Measurements from ENCODE around the gene HMG20A. TPM values are rescaled to one million over a fixed set of nuclear protein-coding genes. Genes with fewer than 3 reads are reported as not detected.

HMG20A gene
- total and polyA plus RNA-seq, 2 donors, result 17.8 to 52.1 TPM

DNA sequence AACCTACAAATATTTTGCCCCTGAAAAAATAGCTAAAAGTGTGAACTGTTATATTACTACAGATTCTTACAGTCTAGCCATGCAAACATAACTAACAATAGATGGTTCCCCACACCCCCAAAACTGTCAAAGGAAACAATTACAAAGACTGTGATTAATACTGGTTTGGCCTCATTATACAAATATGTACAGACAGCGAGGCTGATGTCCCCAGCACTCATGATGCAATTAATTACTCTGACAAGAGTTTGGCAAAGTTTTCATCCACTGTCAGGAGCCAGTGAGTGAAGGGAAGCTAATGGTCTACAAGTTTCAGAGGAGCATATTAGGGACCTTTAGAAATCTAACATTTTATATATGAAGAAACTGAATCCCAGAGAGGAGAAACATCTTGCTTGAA is 61.0 kb downstream of the HMG20A start:
- H3K4me3 ChIP-seq (ENCODE audit: low read depth, low read length), result no peak overlapping the region
- H3K36me3 ChIP-seq (ENCODE audit: insufficient read depth), result peaks cover 2% of the 10 kb centered on the region
- no peaks in the 10 kb centered on the region for H3K4me1 ChIP-seq (ENCODE audit: insufficient read depth)
- WGBS, result 19% methylated on average over 1 of the region's 1 CpG
- no peak overlapping the region for H3K27ac ChIP-seq (ENCODE audit: low read depth)
- no peak for DNase-seq (ENCODE audit: extremely low spot score)

DNA sequence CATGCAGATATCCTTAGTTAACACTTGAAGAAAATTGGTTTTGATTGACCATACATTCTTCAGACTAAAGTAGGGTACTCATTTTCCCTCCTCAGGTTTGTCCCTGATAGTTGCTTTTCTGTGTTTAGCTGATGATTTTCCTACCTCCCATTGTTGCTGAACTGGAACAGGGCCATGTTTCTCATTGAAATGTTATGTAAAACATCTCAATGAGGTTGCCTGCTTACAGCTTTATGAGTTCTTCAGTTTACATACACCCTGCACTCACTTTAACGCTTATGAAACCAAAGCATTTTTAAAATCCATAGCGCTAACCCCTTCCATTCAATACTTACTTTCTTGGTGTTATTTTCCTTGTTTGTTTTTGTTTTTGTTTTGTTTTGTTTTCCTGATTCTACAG is 61.9 kb downstream of the HMG20A start:
- Histone ChIP-seq H3K27ac (ENCODE audit: low read depth) (no peak overlapping the region), H3K4me3 (ENCODE audit: low read depth, low read length) (no peak overlapping the region), H3K4me1 (ENCODE audit: insufficient read depth) (no peaks in the 10 kb centered on the region), H3K36me3 (ENCODE audit: insufficient read depth) (peaks cover 2% of the 10 kb centered on the region)
- 19% methylated on average over 2 of the region's 2 CpGs for WGBS
- DNase-seq (ENCODE audit: extremely low spot score), result no peak

DNA sequence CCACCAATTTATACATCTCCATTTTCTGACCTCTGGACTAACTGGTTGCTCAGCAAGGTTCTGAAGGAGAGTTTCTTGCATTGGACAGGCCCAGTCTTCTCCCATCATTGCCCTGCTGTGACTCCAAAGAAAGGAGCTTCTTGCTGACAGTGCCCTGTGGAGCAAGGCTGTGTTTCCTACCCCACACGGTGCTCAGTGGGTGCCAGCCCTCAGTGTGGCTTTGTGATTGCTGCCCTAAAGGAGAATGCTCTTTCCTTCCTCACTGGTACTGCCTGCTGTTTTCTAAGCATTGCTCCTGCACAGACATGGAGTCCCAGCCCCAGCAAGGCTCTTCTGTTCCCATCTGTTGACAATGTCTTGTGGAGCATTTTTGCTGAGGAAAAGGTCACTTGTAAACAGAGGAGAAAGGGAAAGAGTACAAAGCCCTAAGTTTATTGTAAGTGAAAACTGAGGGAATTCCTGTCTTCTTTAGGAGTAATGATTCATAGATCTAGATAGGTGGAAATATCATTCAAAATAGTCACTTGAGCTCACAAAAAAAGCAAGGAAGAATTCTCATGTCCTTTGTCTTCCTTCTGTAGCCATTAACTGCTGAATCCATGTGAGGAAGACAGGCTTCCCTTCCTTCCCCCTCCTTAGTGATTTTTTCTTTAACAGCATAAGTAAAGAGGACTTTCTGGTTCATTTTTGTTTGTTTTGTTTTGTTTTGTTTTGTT is 62.9 kb downstream of the HMG20A start:
- 33% methylated on average over 1 of the region's 1 CpG for WGBS

DNA sequence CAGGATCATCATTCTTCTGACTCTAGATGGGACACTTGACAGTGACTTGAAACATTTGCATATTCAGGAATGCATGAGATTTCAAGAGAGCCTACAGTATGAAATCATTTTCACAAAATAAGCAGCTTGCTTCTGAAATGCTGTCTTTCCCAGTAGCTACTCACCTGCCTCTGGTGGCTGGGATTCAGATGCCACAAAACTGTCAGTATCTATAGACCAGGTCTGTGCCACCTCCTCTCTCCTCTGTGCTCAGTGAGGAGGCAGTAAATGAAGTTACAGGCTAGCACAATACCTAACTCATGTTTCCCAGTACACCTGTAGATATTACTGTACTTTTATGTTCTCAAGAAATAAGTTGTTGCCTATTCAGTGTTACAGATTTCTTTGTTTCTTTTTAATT is 64.3 kb downstream of the HMG20A start:
- H3K27ac ChIP-seq (ENCODE audit: low read depth), result no peak overlapping the region
- no peaks in the 10 kb centered on the region for H3K4me1 ChIP-seq (ENCODE audit: insufficient read depth)
- peaks cover 2% of the 10 kb centered on the region for H3K36me3 ChIP-seq (ENCODE audit: insufficient read depth)
- no peak overlapping the region for H3K4me3 ChIP-seq (ENCODE audit: low read depth, low read length)
- DNase-seq (ENCODE audit: extremely low spot score), result no peak

More for the DNA sequence above, 62.9 kb downstream of the HMG20A start:
- H3K4me3 ChIP-seq (ENCODE audit: low read depth, low read length), result no peak overlapping the region
- peaks cover 2% of the 10 kb centered on the region for H3K36me3 ChIP-seq (ENCODE audit: insufficient read depth)
- no peak for DNase-seq (ENCODE audit: extremely low spot score)
- H3K4me1 ChIP-seq (ENCODE audit: insufficient read depth), result no peaks in the 10 kb centered on the region
- H3K27ac ChIP-seq (ENCODE audit: low read depth), result no peak overlapping the region

DNA sequence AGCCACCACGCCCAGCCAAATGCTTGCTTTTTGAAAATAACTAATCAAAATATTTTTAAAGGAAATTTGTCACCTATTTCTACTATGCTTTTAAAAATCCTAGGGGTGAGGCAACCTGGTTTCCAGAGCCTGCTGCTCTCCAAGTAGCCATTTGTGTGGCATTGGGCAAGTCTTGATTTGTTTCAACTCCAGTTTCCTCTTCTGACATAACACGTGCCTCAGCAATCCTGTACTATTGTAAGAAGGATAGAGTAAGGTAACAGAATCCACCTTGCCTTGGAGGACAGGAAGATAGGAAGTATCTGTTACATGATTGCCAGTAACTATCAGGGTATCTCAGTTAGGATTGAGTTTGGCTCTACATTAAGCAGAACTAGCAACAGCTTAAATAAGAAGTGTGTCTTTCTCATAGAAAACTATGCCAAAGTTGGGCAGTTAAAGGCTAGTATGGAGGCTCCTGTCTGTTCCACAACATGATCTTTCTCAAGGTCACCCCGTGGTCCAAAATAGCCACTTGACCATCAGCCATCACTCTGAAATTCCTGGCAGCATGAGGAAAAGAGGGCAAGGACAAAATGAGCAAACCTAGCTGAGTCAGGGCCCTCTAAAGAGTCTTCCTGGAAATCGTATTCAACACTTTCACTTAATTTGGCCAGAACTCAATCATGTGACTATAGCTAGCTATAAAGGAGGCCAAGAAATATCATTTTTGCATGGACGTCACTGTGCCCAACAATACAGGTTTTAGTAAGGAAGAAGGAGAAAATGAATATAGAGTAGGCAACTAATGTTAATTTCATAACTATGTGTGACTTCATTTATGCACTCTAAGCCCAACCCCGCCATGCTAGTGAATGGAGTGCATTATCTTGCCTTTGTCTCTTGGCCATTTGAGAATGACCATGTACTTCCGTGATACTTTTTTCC is 66.1 kb downstream of the HMG20A start:
- 76% methylated on average over 7 of the region's 7 CpGs for WGBS

DNA sequence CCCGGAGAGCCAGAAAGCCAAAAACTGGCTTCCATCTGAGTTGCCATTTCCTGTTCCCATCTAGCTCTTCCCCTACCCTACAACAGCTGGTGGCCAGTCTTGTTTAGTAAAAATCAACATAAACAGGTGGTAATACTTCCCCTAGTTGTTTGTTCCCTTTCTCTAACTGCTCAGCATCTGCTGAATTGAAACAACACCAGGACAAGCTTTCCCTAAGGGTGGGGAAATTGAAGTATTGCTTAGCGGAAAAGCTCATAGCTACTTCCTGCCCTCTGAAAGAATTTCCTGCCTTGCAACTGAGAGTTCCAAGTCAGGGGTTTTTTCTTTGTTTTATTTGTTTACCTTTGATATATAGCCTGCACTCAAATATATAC is 66.8 kb downstream of the HMG20A start:
- no peaks in the 10 kb centered on the region for H3K4me1 ChIP-seq (ENCODE audit: insufficient read depth)
- no peak for DNase-seq (ENCODE audit: extremely low spot score)
- peaks cover 2% of the 10 kb centered on the region for H3K36me3 ChIP-seq (ENCODE audit: insufficient read depth)
- no peak overlapping the region for H3K4me3 ChIP-seq (ENCODE audit: low read depth, low read length)
- H3K27ac ChIP-seq (ENCODE audit: low read depth), result no peak overlapping the region
- 76% methylated on average over 2 of the region's 2 CpGs for WGBS

More for the DNA sequence above, 66.1 kb downstream of the HMG20A start:
- DNase-seq (ENCODE audit: extremely low spot score), result no peak
- H3K36me3 ChIP-seq (ENCODE audit: insufficient read depth), result peaks cover 2% of the 10 kb centered on the region
- no peak overlapping the region for H3K27ac ChIP-seq (ENCODE audit: low read depth)
- no peak overlapping the region for H3K4me3 ChIP-seq (ENCODE audit: low read depth, low read length)
- no peaks in the 10 kb centered on the region for H3K4me1 ChIP-seq (ENCODE audit: insufficient read depth)

DNA sequence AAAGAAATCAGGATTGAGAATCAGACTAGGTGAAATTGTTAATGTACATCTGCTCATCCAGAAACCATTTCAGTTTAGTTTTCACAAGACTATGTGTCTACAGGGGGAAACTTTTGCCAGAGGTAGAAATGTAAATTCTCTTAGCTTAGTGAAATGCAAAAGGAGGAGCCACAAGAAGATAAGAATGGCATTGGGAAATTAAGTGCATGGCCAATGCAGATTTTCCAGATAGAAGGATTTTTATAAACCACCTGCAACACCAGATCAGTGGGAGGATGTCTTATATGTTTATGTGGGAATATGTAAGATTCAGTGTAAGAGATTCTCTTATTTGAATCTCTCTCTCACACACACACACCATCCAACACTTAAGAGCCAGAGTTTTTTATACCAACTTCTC is 67.2 kb downstream of the HMG20A start:
- H3K27ac ChIP-seq (ENCODE audit: low read depth), result no peak overlapping the region
- H3K4me3 ChIP-seq (ENCODE audit: low read depth, low read length), result no peak overlapping the region
- peaks cover 2% of the 10 kb centered on the region for H3K36me3 ChIP-seq (ENCODE audit: insufficient read depth)
- DNase-seq (ENCODE audit: extremely low spot score), result no peak
- no peaks in the 10 kb centered on the region for H3K4me1 ChIP-seq (ENCODE audit: insufficient read depth)

DNA sequence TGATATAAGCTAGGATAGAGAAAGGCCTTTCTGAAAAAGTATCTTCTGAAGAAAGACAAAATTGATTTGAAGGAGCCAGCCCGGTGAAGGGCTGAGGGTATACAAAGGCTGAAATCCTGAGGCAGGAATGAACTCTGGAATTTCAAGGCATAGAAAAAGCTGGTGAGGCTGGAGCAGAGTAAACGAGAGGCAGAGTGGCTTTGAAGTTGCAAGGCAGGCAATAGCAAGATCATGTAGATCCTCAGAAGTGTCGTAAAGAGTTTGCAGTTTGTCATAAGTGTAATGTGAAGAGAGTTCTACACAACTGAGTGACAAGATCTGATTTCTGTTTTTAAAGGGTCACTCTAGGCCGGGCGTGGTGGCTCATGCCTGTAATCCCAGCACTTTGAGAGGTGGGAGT is 69.0 kb downstream of the HMG20A start:
- DNase-seq (ENCODE audit: extremely low spot score), result no peak
- peaks cover 2% of the 10 kb centered on the region for H3K36me3 ChIP-seq (ENCODE audit: insufficient read depth)
- no peak overlapping the region for H3K27ac ChIP-seq (ENCODE audit: low read depth)
- 87% methylated on average over 5 of the region's 5 CpGs for WGBS
- H3K4me1 ChIP-seq (ENCODE audit: insufficient read depth), result no peaks in the 10 kb centered on the region
- H3K4me3 ChIP-seq (ENCODE audit: low read depth, low read length), result no peak overlapping the region

DNA sequence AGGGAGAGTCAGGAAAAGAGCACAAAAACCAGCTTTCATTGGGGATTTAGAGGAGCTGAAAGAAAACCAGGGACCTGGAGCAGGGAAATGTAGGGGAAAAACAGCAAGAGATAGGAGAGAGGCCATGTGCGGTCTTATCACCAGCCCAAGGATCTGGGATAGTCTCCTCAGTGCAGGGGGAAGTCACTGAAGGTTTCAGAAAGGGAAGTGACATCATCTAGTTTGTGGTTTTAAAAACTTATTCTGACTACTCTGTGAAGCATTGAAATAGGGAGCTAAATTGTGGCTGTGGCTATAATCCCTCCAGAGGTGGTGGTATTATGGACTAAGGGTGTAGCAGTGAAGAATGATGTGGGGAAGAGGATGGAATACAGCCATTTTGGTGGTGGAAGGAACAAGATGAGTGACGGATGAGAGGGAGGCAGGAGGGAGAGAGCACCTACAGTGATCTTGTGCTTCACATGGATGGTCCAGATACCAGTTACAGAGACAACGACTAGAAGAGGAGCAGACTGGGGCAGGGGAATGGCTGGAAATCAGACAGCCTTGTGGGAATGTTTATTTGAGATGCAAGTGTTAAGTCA is 72.7 kb downstream of the HMG20A start:
- 70% methylated on average over 3 of the region's 3 CpGs for WGBS

DNA sequence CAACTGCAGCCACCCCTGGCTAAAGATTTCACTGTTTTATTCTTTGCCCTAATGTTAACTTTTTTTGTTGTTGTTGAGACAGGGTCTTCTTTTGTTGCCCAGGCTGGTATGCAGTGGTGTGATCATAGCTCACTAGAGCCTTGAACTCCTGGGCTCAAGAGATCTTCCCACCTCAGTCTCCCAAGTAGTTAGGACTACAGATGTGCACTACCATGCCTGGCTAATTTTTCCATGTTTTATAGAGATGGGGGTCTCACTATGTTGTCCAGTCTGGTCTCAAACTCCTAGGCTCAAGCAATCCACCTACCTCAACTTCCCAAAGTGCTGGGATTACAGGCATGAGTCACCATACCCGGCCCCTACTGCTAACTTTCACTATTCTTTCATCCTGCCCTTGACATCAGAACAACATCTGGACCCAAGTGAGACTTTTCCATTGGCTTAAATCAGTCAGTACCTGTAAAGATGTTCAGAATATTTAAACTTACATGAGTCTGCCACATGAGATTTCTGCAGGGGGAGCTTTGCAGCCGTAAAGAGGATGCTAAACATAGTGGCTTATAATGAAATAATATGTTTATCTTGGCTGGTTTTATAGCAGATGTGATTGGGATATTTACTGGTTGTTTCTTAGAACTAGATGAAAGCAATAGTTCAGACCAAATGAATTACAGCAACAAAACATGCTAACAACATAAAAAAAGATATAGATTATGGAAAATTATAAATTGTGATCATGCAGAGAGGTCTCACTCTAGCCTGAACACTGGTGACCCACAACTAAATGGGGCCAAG is 73.6 kb downstream of the HMG20A start:
- Histone ChIP-seq H3K4me1 (ENCODE audit: insufficient read depth) (no peaks in the 10 kb centered on the region), H3K27ac (ENCODE audit: low read depth) (no peak overlapping the region), H3K36me3 (ENCODE audit: insufficient read depth) (no peaks in the 10 kb centered on the region), H3K4me3 (ENCODE audit: low read depth, low read length) (no peak overlapping the region)
- WGBS, result 48% methylated on average over 2 of the region's 2 CpGs
- DNase-seq (ENCODE audit: extremely low spot score), result no peak

More for the DNA sequence above, 72.7 kb downstream of the HMG20A start:
- H3K4me1 ChIP-seq (ENCODE audit: insufficient read depth), result no peaks in the 10 kb centered on the region
- no peak overlapping the region for H3K4me3 ChIP-seq (ENCODE audit: low read depth, low read length)
- H3K36me3 ChIP-seq (ENCODE audit: insufficient read depth), result no peaks in the 10 kb centered on the region
- DNase-seq (ENCODE audit: extremely low spot score), result no peak
- no peak overlapping the region for H3K27ac ChIP-seq (ENCODE audit: low read depth)

DNA sequence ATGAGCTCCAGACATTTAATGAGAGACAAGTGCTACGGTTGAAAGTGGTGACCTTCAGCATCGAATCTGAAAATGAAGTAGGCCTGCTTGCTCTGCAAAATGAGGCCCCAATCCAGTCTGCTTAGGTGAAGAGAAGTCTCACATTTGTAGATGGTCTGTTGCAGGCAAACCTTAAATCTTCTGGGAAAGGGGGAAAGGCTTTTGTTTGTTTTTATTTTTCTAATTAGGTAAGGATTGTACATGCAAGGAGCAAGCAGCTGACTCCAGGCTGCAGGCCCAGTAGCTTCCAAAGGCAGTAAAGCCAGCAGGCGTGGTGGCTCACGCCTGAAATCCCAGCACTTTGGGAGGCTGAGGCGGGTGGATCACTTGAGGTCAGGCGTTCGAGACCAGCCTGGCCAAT is 74.3 kb downstream of the HMG20A start:
- no peak for DNase-seq (ENCODE audit: extremely low spot score)
- Histone ChIP-seq H3K4me3 (ENCODE audit: low read depth, low read length) (no peak overlapping the region), H3K36me3 (ENCODE audit: insufficient read depth) (no peaks in the 10 kb centered on the region), H3K27ac (ENCODE audit: low read depth) (no peak overlapping the region), H3K4me1 (ENCODE audit: insufficient read depth) (no peaks in the 10 kb centered on the region)
- WGBS, result 67% methylated on average over 7 of the region's 7 CpGs

DNA sequence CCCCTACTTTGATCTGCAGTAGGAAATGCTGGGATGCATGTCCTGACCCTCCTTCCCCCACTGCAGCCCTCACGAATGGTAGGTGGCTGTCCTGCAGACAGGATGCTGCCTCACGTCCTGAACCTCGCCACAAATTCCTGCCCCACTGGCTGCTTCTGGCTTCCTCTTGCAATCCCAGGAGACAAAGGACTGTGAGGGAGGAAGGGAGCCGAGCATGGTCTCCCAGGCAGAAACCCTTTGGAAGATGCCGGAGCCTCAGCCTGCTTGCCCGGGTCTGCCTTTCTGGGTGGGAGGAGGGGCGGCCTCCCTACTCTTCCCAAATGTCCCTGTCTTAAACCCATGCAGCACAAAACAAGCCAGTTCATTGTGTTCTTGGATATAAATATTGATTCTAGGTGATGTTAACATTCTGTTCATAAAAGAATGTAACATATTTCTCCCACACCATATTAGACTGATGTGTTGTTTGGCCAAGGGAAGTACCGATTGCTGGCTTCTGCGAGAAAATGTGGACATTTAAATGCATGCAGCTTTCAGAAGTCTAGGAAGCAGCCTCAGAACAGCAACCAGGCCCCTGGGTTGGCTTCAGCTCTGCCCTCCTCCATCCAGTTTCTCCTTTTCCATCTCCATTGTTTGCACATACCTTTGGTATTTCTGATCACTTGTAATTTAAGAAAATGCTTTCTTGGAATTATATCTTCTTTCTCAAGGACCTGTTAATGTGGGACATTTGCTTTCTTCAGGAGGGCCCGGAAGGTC is 75.3 kb downstream of the HMG20A start:
- H3K36me3 ChIP-seq (ENCODE audit: insufficient read depth), result no peaks in the 10 kb centered on the region
- WGBS, result 64% methylated on average over 10 of the region's 10 CpGs
- no peak for DNase-seq (ENCODE audit: extremely low spot score)
- H3K27ac ChIP-seq (ENCODE audit: low read depth), result no peak overlapping the region
- no peaks in the 10 kb centered on the region for H3K4me1 ChIP-seq (ENCODE audit: insufficient read depth)
- H3K4me3 ChIP-seq (ENCODE audit: low read depth, low read length), result no peak overlapping the region

DNA sequence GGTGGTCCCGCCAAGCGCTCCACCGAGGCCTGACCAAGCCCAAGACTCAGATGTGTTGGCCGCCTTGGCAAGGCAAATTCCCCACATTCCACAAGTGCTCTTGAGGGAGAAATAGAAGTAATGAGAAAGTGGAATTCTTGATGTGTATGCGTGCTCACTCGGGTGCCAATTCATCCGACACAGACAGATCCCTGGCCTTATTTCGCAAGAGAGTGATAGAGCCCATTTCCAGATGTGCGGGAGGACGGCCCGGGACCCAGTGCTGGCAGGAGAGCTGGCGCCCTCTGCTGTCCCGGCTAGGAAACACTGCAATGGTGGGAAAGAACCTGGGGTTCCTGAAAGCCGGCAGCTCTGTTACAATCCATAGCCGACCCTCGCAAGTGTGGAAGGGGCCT is 76.0 kb downstream of the HMG20A start:
- H3K36me3 ChIP-seq (ENCODE audit: insufficient read depth), result no peaks in the 10 kb centered on the region
- no peak overlapping the region for H3K27ac ChIP-seq (ENCODE audit: low read depth)
- no peak overlapping the region for H3K4me3 ChIP-seq (ENCODE audit: low read depth, low read length)
- peak; percentile 49 for DNase-seq (ENCODE audit: extremely low spot score)
- no peaks in the 10 kb centered on the region for H3K4me1 ChIP-seq (ENCODE audit: insufficient read depth)
- 19% methylated on average over 16 of the region's 16 CpGs for WGBS

Measured in urinary bladder (tissue), 4 donors.